Left forelimb (tissue), 1 donor: Measurements from ENCODE around the gene SIM1.

Experiments used
- DNase-seq: peaks from one replicate; pipeline ENCODE4 v3.0.0-alpha.2; 2018; ENCODE audit warnings: low spot score

The SIM1 gene, protein sequence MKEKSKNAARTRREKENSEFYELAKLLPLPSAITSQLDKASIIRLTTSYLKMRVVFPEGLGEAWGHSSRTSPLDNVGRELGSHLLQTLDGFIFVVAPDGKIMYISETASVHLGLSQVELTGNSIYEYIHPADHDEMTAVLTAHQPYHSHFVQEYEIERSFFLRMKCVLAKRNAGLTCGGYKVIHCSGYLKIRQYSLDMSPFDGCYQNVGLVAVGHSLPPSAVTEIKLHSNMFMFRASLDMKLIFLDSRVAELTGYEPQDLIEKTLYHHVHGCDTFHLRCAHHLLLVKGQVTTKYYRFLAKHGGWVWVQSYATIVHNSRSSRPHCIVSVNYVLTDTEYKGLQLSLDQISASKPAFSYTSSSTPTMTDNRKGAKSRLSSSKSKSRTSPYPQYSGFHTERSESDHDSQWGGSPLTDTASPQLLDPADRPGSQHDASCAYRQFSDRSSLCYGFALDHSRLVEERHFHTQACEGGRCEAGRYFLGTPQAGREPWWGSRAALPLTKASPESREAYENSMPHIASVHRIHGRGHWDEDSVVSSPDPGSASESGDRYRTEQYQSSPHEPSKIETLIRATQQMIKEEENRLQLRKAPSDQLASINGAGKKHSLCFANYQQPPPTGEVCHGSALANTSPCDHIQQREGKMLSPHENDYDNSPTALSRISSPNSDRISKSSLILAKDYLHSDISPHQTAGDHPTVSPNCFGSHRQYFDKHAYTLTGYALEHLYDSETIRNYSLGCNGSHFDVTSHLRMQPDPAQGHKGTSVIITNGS

DNA sequence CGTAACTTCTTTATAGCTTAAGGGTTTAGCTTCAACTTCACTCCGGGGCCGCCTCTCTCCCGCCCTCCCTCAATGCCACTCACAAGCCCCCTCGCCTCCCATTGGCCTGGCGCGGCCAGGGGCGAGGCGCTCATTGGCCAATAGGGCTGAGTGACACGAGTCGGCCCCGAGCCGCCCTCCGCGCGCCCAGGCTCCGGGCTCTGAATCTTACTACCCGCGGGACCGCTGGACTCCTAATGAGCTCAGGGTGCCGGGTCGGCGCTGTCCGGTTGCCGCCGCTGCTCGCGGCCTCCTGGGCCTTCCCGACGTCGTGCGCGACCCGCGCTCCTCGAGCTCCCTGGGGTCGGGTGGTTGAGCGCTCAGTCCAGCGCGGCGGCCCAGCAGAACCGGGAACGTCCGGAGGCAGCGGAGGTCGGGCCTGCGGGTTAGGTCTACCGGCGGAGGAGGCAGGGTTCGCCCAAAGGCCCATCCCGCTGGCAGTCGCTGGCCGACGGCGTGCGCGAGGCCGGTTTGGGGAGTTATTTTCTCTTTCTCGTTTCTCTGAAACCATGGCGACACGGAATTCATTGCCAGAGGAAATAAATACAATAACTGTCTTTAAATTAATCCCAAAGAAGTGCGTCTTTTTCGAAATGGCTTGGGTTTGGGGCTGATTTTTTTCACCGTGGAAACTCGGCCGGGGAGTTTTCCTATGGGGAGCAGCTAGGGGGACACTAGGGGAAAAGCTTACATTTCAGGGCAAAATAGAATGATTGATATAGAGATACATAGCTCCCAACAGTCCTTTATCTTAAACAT is at the start of gene SIM1:
TSS of gene SIM1 (minus strand) at position 19 of the 798 bp plus-strand sequence. CDS start 1,453 bp downstream, outside the sequence.
- peak; percentile 86 for DNase-seq

DNA sequence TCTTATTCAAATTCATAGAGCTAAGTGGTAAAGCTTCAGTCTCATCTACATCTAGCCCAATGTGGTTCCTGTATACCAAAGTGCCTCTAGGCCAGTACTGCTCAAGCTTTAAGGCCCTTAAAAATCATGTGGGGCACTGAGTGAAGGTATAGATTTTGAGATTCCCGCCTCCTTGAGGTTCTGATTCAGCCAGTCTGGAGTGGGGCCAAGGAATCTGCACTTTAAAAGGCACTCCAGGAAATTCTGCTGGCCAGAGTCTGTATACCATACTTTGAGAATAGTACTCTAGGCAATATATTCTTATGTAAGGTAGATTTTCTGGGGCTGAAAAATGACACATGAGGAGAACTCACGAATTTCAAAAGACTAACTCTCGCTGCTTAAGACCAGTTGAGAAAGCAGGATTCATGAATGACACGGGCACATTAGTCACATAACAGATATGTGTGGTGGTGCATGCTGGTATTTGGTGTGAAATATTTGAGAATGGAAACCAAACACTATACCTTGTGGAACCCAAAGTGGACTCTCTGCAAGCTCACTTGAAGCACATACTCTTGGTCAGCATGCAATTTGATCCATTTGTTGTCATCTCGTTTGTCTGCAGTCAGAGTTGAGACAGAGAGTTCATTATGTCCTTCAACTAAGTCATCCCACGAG is 47.6 kb upstream of the SIM1 start:
- no peak for DNase-seq

DNA sequence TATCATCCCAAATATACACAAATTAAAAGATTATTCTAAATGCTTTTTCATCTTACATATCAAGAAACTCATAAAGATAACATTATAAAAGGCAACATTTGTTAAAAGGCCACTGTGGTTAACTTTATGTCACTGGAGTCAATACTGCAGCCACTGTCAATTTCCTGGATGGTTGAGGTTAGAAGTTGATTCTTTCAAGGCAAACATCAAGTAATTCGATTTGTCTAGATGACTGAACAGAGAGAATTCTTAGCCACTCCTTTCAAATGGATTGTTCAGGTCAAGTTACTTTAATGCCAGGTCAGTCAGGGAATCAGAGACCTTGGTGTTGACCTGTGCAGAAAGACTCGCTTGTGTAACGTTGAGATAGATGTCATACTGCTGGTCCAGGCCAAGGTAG is 44.4 kb upstream of the SIM1 start:
- DNase-seq, result no peak

DNA sequence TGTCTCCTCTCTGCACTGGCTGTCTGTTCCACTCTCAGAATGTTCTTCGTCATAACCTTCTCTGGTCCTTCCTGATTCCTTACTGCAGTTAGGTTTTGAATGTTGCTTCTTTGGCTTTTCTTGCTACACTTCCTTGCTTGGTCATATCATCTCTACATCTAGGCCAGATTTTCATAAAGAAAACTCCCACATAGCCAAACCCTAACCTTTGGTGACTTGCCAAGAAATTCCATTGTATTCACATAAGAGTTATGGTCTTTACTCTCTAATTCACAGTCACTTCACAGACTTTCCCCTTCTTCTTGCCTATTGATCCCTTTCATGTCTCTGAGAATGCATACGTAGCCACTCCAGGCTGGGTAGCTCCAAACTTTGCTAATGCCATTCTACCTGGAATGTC is 41.9 kb upstream of the SIM1 start:
- DNase-seq, result no peak

DNA sequence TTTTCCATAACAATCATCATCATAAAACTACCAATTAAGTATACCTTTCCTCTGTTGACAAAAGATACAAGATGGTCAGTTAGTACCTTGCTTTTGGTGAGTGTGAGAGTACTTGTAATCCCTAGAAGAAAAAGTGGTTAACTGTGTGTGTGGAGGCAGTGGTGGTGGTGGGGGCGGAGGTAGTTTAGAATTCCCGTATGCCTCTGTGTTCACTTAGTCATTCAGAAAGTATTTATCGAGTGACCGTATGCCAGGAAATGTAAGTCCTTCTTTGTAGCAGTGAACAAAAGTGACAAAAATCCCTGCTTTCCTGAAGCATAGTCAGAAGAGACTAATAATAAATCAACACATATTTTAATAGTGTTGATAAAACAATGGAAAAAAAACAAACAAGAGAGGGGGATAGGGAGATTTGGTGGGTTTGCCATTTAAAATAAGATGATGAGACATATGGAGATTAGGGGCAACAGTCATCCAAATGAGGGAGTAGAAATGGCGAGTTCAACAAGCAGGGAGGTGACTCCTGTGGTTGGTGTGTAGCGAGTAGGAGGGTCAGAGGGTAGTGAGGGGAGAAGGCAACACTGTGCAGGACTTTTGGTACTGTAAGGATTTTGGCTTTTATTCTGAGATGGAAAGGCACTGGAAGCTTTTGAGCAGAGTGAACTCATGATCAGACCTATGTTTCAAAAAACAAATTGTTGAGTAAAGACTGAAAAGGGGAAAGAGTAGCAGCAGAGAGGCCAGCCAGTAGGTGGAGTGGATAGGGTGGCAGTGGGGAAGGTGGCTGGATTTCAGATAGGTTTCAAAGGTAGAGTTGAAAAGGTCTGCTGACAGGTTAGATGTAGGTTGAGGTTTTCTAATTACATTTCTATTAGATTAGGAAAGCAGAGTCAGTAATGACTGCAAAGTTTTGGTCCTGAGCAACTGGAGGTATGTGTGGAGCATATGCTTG is 40.3 kb upstream of the SIM1 start:
- DNase-seq, result no peak

DNA sequence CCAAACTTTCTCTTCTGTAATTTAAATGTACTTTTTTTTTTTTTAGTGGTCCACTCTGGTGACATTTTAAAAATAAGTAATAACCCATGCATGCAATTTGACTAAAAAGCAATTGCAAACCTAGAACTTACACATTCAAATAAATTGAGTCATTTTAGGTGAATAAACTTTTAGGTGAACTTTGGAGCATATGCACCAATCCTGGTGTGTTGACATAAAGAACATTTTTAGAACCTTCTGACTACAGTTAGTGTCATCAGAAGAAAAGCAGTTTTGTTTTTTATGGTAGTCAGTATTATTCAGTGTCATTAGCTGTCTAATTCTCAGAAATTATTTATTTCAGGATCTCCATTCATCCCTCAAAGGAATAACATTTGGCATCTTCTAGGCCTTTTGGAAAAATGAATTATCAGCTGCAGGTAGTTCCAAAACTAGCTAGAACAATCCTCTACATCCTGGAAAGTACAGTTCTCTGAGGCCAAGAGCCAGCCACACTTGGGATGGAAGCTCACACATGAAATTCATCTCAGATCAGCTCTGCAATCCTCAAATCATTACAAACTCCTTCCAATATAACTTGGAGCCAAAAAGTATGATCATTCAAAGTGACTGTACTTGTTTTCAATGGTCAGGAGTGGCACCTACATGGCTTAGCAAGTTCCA is 38.5 kb upstream of the SIM1 start:
- DNase-seq, result no peak

DNA sequence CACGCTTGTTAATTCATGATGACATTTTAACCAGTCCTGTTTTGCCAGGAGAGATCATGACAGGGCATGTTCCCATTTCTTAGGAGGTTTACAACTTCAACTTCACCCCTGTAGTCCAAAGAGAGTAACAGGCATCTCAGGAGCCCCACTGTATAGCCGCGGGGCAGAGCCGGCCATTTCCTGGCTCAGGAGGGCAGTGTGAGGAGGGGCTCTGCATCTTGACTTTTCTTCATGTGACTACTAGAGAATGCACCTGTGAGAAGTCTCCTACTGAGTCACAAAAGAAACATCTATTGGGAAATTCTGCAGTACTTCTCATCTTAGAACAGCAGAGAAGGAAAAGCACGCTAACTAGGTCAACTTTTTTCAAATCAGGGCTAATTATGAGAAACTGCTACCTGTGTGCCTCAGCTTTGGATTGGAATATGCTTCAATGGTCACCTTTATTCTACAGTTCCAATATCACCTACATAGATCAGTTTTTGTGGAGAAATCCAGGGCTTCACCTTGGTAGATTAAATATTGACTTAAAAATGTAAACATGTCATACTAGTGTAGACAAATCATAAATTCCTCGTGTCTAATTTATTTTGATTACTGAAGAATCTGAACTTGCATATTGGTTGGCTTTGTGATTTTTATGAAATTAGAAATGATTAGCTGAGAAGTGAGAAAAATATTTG is 28.6 kb upstream of the SIM1 start:
- no peak for DNase-seq

DNA sequence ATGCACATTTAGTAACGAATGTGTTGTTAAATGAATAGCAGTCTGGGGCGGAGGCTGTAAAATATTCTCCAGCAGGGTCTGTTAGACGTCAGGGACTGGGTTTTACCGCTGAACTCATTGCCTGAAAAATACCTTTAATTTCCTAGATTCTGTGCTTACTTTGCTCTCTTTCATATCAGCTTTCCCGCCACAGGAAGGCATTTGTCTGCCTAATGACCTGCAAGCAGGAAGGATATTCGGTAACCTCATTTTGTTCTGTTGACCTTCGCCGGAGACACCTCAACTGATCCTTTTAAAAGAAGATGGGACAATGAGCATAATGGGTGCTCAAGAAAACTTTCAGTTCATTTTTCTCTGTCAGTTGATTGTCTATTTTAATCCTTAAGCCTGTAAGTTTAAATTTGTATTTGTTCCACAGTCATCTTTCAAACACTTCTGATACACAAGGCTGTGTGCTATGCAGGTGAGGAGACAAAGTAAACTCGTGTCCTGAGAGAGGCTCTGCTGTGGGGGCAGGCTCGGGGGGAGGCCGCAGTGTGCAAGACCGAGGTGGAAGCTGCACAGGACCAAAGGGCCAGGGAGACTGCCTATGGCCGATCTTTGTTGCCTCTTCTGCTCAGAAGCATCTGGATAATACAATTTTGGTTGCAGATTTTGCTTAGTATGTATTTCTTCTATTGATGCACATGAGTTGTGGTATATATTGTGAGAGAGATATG is 27.4 kb upstream of the SIM1 start:
- no peak for DNase-seq

DNA sequence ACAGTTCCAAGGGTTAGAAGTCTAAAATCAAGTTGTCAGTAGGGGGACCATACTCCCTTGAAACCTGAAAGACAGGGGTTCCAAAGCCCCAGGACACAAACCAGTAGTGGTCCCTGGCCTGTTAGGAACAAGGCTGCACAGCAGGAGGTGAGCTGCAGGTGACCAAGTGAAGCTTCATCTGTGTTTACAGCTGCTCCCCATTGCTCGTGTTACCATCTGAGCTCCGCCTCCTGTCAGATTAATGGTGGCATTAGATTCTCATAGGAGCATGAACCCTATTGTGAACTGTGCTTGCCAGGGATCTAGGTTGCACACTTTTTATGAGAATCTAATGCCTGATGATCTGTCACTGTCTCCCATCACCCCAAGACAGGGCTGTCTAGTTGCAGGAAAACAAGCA is 25.3 kb upstream of the SIM1 start:
- DNase-seq, result no peak

DNA sequence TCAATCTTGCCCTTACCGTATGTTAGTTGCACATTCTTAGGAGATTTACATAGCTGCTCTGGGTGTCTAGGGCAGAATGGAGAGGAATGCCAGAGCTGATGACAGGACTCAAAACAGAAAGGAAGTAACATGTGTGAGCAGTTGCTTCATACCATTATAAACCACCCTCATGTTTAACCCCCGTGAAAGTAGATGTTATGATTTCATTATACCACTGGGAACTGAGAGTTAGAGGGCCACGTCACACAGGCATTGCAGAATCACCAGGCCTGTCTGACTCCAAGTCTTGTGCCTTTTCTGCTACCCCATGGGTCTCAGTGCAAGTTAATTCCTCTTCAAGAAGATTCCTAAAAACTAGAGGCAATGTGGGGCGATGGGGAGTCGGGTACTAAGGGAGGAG is 23.5 kb upstream of the SIM1 start:
- no peak for DNase-seq

DNA sequence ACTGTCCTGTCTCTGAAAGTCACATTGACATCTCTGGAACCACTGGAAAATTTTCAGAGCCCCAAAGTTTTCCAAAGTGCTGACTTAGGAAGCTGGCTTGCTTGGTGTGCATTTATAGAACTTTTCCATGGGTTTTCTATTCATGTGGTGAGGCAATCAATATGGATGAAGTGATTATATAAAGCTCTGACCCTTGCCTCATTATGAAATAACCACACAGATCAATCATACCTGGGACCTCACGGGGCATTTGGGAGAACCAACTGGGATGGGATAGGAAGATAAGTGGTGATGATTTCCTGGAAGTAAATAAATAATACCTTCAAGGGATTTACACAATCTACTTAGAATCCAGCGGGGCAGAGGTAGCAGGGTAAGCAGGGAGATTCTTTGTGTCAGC is 22.9 kb upstream of the SIM1 start:
- no peak for DNase-seq

DNA sequence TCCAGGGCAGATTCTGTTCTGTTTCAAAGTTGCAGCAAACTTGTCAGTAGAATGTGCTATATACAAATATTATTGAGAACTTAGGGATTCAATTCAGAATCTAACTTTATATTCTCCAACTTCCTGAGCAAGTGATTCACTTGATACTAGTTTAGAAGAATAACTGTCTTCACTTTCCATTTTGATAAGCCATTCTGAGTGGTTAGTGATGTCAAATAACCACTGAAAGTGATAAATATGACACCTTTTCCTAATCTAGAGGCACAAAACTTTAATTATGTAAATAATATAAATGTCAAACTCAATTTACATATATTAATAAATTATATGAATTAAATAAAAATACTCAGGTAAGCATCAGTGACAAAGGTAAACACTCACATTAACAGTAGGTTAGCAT is 20.5 kb upstream of the SIM1 start:
- no peak for DNase-seq

DNA sequence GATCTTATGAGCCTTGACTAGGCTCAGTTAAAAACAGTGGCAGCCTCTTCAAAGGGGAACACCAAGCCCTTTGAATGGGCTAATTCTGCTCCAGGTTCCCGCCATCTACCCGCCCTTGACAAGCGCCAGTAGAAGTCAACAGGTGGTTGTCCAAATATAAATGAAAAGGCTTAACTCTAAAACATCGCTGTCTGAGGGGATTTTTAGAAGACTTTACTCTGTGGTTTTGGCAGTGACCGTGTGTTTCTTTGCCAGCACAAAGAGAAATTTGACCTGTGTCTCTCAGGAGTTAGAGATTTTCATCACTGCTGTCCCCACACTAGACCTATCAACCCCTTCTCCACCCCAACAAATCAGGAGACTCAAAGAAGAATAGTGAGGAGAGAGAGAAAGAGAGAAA is 19.8 kb upstream of the SIM1 start:
- DNase-seq, result no peak

DNA sequence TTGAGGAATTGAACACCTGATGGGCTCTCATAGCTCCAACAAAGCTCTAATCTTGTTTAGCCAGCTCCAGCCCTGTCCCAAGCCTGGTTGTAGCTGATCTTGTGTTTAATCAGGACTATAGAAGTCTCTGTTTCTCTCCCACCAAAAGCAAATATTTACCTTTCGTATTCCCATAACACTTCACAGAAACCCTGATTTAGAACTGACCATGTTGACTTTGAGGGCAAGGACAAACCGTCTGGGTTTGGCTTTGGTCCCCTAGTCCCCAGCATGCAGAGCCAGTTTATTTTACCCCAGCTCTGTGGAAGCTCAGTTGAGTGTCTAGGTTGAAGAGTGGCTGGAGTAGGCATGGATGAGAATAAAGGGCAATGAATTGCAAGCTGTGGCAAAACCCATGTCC is 18.0 kb upstream of the SIM1 start:
- no peak for DNase-seq

DNA sequence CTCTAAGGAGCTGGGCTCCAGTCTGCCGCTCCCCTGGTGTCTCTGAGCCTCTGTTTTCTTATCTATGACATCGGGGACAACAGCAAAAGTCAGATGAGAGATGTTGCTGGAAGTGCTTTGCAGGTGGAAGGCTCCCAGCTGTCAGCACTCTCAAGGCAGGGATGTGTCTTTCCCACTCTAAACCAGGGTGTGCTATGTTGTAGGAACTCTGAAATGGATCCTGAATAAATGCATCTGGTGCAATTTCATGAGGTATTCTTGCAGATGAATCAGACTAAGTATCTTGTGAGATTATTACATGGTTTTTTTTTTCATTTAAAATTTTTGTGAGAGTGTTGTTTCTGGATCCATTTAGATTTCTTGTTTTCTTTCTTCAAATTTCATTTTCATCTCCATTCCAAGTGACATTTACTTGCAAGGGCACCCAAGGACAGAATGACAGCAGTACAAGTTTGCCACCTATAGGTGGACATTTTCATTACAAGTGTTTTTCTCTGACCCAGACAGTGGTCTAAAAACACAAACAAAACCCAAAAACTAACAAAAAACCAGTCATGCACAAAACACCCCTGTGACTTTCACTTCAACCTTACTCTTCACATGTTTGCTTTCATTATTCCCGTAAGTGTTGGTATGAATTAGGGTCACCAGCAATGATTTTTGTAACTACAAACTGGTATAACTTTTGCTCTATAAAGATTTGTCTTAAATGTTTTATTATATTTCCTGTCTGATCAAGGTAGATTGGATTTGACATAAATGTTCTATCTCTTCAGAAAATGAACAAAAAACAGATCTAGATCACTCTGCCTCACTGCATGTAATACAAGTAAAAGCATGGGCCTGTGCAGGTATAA is 14.7 kb upstream of the SIM1 start:
- no peak for DNase-seq

DNA sequence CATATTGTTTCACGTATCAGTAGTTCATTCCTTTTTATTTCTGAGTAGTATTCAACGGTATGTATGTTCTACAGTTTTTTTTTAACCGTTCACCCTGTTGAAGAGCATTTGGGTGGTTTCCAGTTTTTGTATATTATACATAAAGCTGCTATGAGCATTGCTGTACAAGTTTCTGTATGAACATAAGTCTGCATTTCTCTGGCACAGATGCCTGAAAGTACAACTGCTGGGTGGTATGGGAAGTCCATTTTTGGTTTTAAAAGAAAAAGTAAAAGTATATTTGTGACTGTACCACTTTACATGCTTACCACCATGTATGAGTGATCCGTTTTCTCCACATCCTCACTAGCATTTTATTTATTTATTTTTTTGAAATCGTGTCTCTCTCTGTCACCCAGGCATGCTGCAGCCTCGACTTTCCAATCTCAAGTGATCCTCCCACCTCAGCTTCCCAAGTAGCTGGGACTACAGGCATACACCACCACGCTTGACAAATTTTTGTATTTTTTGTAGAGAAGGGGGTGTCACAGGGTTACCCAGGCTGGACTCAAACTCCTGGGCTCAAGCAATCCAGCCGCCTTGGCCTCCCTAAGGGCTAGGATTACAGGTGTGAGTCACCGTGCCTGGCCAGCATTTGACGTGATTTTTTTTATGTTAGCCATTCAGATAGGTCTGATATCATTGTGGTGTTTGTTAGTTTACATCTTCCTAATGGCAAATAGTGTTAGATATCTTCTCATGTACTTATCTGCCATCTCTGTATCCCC is 11.0 kb upstream of the SIM1 start:
- DNase-seq, result no peak

DNA sequence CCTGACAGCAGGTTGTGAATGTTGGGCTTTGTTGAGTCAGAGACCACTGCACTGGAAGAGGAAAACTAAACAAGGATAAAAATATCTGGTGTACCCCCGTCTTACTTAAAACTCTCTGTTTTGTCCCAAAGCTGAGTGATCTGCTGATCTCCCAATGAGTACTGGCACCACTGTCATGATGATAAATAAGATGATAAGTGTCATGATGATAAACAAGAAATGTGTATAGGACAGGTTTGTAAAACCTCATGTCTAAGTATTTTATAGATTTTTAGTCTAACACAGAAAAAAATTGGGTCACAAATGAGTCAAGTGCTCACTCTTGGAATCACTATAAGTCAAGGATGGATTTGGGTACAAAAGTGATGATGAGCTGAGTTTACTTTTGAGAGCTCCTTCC is 8.5 kb upstream of the SIM1 start:
- no peak for DNase-seq
